GM18870 (cell line): Measurements from ENCODE around the gene MRPS11.
"Not testable (repeated sequence)": the region's sequence is repeated elsewhere in the genome, so short reads cannot be mapped to it uniquely, and the experiment has no call there.

Experiments
- ATAC-seq: cut with Tn5 transposase; IDR thresholded peaks from one replicate; pipeline ENCODE4 v1.9.1; 2021; ENCODE audit warnings: moderate library complexity; ENCODE audit not compliant: unreplicated experiment

The MRPS11 gene

DNA sequence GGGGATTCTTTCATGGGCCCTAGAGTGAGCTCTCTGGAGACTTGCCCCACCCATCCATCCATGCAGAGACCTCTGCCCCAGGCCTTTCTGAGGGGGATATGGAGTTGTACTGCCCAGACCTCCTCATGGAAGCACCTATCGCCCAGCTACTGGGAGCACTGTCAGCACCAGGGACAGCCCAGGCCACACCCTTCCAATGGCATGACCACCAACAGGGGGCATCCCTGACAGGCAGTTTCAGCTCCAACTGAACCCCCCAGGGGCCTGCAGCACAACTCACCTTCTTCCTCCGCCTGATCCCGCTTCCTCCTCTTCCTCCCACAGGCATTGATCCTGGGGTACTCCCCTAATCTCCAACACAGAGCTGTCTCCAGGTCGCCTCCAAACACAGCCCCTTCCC lies 21.8 kb downstream of the MRPS11 start:
- no peak for ATAC-seq

DNA sequence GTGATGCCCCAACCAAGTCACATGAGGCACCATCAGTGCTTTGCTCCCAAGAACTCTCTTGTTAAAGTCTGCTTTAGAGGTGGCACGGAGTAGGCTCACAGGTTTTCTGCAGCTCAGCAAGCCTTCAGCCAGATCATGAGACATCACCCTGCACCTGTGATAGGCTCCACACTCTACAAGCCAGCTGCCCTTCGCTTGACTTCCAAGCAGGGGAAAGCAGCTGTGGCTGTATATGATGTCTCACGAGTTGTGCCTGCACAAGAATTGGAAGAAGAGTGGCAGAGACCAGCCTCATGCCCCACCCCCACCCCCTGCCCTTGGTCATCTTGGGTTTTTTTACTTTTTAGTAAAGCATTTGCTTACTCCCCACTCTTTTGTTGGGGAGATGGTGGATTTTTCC lies 22.5 kb downstream of the MRPS11 start:
- no peak for ATAC-seq

DNA sequence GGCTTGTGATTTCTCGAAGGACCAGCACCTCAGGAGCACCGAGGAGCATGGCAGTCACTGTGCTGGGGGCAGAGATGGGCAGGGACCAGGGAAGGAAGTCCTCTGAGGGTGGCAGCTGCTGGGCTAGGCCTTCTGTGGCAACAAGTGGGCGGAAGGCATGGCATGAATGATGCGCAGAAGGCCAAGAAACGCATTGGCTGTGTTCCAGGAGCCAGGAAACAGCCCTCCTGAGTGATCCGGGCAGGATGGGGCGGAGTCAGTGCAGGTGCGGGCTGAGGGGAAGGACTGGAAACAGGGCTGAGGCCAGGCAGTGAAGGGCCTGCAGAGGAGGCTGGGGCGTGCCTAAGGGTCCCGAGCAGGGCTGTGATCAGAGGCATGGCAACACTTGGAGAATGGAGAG lies 23.6 kb downstream of the MRPS11 start:
- no peak for ATAC-seq

DNA sequence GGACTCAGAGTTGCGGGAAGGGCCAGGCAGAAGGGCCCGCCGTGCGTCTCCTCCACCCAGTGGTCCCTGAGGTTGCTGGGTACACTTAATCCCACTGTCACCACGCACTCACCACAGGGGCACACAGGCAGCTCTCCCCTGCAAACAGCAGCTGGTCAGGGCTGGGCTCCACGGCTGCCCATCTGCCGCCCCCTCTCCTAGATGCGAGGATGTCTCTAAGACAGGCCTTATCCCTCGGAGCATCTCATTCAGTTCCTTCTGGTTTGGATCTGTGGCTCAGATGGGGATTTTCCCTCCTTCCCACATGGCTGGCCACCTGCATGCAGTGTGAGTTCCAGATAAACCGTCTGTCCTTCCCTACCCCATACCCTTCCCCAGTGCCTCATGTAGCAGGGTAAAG lies 26.3 kb downstream of the MRPS11 start:
- no peak for ATAC-seq

DNA sequence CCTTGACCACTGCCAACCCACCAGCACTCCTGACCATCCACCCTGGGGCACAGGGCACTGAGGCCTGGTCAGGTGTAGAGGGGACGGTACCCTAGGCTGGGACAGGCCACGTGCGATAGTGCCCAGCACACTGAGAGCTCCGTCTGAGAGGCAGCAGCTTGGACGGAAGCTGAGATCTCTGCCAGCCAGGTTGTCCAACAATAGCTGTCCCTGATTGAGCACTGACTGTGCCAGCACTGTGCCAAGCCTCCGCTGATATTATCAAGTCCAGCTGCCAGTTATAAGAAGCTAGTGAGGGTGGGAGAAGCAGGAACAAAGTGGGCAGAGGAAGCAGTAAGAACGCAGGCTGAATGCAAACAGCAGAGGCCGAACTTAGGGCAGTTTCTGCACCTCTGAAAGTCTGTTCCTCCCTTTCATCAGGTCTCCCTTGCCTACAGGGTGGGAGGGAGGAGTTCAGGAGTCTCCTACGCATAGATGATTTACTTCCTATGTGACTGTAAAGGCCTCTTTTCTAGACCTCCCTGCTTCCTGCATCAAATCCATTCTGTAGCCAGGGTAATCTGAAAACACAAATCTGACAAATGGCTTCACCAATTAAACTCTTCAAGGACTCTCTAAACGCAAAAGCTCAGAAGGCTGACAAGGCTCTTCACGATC lies 29.7 kb downstream of the MRPS11 start:
- ATAC-seq, result no peak

DNA sequence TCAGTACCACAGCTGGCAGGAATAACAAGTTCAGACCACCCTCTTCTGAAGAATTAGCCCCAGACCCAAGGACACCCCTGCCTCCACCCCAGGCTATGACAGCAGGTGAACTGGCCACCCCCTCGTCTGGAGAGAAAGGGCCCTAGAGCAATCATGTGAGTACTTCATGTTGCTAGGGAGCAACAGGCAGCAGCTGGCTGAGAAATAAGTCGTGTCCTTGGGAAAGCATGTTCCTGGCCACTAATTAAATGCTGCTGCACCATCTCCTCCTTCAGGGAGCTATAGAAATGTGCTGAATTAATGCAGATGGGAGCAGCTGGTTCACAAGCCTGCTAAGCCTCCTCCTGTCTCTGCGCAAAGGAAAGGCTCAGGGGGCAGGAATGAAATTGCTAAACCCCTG lies 31.5 kb downstream of the MRPS11 start:
- no peak for ATAC-seq

DNA sequence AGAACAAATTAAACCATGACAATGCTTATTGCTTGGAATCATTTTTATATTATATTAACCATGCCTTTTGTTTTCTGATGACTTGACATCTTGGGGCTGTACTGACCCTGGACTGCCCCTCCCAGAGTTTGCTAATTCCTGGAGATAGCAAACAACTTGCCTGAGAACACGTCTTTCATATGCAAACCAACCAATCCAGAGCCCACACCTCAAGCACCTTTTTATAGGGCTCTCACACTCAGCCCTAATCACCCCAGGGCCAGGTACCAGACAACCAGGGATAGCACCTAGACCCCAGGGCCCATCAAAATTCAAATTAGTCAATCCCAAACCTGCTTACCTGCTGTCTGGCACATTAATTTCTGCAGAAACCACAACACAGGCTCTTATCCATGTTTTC lies 36.9 kb downstream of the MRPS11 start:
- ATAC-seq, result no peak

DNA sequence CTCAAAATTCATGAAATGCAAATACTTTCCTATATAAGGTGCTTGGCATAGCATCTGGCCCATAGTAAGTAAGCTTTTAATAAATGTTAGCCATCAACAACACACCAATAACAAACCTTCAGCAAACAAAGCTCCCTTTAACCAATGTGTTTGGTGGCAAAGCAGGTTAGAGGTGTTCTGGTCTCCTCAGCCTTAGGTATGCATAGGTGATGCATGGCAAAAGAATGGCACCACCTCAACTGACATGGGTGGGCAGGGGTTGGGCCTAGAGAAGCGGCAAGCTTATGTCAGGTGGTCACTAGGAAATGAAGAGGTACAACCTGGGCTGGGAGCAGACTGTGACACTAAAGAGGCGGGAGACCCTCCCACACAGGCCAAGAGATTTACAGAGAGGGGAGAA lies 38.2 kb downstream of the MRPS11 start:
- ATAC-seq, result no peak

DNA sequence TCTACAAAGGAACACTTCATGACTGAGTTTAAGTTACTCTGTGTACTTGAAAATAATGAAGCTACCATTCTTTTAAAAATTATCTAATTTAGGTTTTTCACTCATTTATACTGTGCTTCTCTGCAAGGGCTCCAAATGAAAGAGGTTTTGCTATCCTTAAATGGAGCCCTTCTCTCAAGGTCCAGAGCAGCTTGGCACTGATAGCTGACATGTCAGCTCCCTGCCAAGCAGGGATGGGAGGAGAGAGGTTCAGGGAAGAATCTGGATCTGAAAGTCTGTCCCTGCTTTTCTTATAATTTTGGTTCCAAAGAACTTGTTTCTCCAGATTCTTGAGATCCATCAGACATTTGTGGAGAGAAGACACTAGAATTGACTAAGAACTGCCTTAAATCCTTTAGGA lies 39.1 kb downstream of the MRPS11 start:
- no peak for ATAC-seq

DNA sequence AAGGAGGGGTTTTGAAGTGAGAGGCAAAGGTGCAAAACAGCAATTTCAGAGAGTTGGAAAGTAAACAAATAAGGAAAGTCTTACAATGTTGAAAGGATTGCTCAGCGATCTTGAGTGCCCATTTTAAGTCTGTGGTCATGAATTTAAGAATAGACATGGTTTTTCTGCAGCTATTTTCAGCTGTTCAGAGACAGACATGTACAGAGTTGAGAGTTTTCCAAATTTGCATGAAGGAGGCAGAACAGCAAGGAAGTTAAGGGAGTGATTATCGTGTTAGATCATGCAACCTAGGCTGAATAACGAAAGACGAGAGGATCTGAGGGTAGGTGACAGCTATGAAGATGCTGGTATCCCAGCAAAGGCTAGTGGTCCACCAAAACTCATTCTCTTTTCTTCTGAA lies 41.8 kb downstream of the MRPS11 start:
- no peak for ATAC-seq

DNA sequence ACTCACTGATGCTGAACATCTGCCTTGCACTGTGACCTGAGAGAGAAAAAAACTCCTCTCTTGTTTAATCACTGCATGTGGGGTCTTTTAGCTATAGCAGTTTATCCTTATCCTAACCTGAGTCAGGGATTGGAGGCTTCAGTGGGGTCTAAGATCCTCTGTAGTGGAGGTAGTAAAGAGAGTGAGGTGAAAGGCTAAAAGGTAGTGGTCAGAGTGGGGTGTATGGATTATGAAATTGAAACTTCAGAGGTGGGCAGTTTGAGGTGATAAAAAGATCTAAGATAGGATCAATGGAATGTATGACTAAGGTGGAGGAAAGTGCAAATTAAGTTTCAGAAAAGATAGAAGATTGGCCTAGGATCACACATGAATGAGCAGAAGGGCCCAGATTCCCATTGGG lies 42.5 kb downstream of the MRPS11 start:
- ATAC-seq, result peak; percentile 56

DNA sequence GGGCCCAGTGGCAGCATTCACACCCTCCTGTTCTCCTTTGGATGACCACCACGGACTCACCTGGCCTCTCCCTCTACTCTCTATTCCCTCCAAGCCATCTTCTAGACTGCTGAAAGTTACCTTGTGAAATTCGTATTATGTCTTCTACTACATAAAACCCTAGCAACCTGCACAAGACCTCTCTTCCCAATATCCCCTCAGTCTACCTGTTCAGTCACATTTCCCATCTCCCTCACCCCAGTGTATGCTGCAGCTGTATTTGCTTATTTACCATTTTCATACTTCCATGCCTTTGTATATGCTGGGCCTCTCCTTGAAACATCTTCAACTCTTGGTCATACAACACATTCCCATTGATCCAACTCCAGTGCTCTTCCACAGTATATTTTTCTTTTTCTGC lies 43.7 kb downstream of the MRPS11 start:
- no peak for ATAC-seq

DNA sequence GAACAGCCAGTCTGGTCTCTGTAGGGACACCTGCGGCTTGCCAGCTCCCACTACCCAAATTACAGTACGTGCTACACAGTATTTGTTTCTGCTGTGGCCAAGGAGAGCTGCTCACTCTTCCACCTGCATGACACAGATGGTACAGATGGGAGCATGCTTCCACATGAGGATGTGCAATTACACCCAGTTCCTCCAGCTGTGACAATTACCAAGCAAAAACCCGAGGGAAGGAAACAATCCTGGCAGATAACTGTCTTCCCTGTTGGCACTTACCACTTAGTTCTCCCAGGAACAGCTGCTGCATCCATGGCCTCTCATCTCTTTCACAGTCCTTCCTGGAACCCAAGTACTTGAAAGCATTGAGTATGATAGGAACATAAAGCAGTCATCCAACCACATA lies 44.6 kb downstream of the MRPS11 start:
- no peak for ATAC-seq

DNA sequence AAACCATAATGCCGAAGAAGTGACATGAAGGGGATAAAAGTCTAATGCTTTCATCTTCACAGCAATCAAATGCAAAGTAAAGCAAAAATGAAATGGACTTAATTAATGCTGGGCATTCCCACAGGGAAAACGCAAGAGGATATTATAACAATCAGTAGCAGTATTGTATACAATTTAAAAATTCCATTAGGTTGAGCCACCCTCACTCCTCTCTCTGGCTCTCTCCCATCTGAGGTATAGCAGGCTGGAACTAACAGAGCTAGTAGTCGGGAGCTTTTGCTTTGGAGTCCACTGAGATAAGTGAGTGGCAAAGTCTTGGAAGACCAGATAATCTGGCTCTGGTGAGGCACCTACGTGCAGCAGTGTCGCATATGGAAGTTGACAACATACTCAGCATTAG lies 45.1 kb downstream of the MRPS11 start:
- ATAC-seq, result no peak

DNA sequence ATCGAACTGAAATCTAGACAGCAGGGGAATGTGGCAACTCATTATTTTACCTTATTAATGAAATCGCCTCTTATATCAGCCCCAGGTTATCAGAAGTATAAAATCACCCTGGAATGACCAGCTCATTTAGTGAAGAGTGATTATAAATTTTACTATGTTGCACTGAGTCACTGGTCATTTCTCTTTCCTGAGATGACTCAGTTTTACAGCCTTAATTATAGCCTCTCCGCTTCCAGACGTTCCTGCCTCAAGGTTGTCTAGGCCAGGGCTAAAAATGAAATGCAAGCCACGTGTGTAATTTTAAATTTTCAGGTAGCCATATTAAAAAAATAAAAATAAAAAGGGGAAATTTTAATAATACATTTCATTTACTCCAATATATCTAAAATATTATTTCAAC lies 45.7 kb downstream of the MRPS11 start:
- ATAC-seq, result no peak

DNA sequence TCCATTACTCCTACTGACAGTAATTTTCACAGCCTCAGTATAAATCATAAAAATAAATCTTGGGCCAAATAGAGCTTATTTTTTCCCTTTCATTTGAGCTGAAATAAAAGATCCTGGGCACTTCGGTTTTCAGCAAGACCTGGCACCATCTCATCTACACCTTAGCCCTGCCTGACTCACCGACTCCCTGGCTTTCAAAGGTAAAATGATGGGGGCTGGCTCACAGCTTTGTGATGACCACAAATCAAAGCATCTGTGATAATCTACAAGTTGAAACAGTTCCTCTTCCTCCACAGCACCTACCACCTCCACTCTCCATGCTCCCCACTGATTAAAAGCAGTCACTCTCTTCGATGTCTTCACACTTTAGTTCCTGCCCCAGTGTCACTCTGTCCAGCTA lies 51.4 kb downstream of the MRPS11 start:
- no peak for ATAC-seq

DNA sequence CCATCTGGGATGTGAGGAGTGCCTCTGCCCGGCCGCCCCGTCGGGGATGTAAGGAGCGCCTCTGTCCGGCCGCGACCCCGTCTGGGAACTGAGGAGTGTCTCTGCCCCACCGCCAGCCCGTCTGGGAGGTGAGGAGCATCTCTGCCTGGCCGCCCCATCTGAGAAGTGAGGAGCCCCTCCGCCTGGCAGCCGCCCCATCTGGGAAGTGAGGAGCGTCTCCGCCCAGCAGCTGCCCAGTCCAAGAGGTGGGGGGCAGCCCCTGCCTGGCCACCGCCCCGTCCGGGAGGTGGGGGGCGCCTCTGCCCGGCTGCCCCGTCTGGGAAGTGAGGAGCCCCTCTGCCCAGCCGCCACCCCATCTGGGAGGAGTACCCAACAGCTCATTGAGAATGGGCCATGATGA lies 56.6 kb downstream of the MRPS11 start:
- not testable (repeated sequence) for ATAC-seq

DNA sequence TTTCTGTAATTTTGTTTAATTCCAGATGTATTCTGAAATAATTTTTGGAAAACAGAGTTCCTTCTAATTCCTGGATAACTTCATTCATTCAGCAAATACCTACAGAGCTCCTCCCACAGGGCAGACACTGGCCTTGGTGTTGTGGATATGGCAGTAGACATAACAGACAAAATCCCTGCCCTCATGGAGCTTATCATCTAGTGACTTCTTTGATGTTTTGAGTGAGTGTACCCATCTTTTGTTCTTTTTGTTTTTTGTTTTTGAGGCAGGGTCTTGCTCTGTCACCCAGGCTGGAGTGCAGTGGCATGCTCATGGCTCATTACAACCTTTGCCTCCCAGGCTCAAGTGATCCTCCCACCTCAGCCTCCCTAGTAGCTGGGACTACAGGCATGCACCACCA lies 57.9 kb downstream of the MRPS11 start:
- ATAC-seq, result no peak

DNA sequence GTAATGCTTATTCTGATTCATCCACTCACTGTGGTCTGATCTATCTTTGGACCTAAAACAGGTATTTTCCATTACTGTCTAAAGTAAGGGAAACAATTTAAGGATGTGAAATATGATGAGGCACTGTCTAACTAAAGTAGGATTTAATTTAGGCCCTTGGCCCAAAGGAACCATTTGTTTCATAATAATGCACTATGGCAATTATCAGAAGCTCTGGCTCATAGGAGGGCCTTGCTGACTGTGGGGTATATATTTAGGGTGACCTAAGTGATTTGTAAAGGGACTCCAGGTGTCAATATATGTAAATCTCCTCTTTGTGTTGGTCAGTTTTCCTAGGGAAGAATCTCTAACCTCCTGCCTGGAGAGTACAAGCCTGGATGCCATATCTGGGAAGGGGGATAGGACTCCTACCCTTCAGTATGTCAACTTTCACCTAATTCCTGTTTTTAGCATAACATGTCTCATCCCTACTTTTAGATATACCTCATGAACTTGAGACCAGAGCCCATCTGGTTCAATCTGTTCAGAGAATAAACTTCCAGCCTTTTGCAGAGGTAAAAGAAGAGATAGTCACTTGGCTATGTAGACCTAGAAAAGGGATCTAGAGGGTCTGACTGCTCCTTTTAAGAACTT lies 58.9 kb downstream of the MRPS11 start:
- no peak for ATAC-seq

DNA sequence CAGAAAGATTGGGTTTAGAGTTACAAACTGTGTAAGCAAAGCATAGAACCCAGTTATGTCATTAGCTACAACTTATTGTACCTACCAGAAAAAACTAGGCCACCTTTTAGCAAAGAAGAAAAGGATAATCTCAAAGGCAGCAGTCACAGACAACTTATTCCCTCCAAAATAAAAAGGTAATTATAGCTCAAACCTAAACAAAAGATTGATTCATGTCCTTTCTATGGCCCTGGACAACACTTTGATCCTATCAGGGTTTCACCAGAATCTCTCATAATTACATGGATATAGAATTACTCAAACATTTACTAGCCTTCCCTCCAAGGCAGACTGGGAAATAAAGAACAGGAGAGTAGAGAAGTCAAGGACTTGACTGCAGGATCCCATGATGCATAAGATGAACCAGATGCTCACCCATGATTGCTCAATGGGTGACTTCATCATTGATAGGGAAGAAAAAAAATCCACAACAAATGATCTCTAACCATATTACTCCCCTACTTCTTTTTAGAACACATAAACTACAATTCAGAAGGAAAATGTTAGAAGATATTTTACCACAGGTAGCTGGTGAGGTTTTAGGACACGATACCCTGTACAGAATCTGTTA lies 61.6 kb downstream of the MRPS11 start:
- ATAC-seq, result no peak
